Lower lobe of right lung (tissue), 2 donors: Measurements from ENCODE around the gene RPS4Y1. TPM values are rescaled to one million over a fixed set of nuclear protein-coding genes. Genes with fewer than 3 reads are reported as not detected.

Experiments used
- ATAC-seq, 2 donors: fragments of 200-7000 bp; cut with Tn5 transposase; one replicate each; pipeline ENCODE4 v1.9.1; 2020 to 2022; ENCODE audit warnings: mild to moderate bottlenecking in 2 of 2, moderate library complexity in 2 of 2
- DNase-seq: peaks from one replicate; pipeline ENCODE4 v3.0.0-alpha.2; 2020
- H3K27ac ChIP-seq: fragments of 200-600 bp; one replicate; pipeline ENCODE4 v1.8.0; 2022
- H3K27me3 ChIP-seq: fragments of 200-600 bp; one replicate; pipeline ENCODE4 v1.8.0; 2022; ENCODE audit warnings: low read depth
- H3K36me3 ChIP-seq: fragments of 200-600 bp; one replicate; pipeline ENCODE4 v1.8.0; 2022; ENCODE audit warnings: mild to moderate bottlenecking
- H3K4me1 ChIP-seq: fragments of 200-600 bp; one replicate; pipeline ENCODE4 v1.8.0; 2022
- H3K4me3 ChIP-seq: fragments of 200-600 bp; one replicate; pipeline ENCODE4 v1.8.0; 2022; ENCODE audit warnings: mild to moderate bottlenecking
- H3K9me3 ChIP-seq: fragments of 200-600 bp; one replicate; pipeline ENCODE4 v1.8.0; 2022
- intact Hi-C: fragments of 100-400 bp; cut with DNase I; formaldehyde crosslinking; loops from one replicate; pipeline ENCODE4 v1.11.0; 2022
- total RNA-seq: library from RNA; stranded (reverse); fragmentation: NEBNext Ultra II Directional; extraction: Animal tissue kit (Norgen Biotek cat#: 25700); gene quantifications from one replicate; pipeline ENCODE4 v1.2.1, GENCODE V29; 2021
- TF ChIP-seq, protein P1 (sequence below): fragments of 200-600 bp; IDR thresholded peaks from one replicate; pipeline ENCODE4 v1.8.0; 2022; ENCODE audit warnings: antibody characterized with exemption, mild to moderate bottlenecking
- donor health status: DM: no; HTN: yes; CAD: no; lungs with severe emphysema.

RPS4Y1 gene
- total RNA-seq, 1 donor from 2014 or later, result 211 TPM

DNA sequence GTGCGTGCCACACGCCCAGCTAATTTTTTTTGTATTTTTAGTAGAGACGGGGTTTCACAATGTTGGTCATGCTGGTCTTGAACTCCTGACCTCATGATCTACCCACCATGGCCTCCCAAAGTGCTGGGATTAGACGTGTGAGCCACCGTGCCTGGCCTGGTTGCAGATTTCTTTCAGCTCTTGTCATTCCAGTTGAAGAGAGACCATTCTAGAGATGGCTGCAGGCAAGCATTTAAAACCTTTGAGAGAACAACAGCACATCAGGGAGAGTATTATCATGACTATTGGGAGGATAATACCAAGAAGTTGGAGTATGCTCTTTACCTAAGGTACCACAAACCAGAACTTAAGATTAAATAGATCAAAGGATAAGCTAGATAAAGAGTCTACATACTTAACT is 12.9 kb upstream of the RPS4Y1 start:
- H3K4me3 ChIP-seq, result no peak overlapping the region
- no peak overlapping the region for H3K27ac ChIP-seq
- H3K36me3 ChIP-seq, result no peaks in the 10 kb centered on the region
- TF ChIP-seq, protein P1, sequence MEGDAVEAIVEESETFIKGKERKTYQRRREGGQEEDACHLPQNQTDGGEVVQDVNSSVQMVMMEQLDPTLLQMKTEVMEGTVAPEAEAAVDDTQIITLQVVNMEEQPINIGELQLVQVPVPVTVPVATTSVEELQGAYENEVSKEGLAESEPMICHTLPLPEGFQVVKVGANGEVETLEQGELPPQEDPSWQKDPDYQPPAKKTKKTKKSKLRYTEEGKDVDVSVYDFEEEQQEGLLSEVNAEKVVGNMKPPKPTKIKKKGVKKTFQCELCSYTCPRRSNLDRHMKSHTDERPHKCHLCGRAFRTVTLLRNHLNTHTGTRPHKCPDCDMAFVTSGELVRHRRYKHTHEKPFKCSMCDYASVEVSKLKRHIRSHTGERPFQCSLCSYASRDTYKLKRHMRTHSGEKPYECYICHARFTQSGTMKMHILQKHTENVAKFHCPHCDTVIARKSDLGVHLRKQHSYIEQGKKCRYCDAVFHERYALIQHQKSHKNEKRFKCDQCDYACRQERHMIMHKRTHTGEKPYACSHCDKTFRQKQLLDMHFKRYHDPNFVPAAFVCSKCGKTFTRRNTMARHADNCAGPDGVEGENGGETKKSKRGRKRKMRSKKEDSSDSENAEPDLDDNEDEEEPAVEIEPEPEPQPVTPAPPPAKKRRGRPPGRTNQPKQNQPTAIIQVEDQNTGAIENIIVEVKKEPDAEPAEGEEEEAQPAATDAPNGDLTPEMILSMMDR, result no peak
- no peaks in the 10 kb centered on the region for H3K4me1 ChIP-seq
- no peak for DNase-seq
- H3K9me3 ChIP-seq, result no peaks in the 10 kb centered on the region
- intact Hi-C loops, result no loop called here
- ATAC-seq, result no peak
- H3K27me3 ChIP-seq, result no peaks in the 10 kb centered on the region

DNA sequence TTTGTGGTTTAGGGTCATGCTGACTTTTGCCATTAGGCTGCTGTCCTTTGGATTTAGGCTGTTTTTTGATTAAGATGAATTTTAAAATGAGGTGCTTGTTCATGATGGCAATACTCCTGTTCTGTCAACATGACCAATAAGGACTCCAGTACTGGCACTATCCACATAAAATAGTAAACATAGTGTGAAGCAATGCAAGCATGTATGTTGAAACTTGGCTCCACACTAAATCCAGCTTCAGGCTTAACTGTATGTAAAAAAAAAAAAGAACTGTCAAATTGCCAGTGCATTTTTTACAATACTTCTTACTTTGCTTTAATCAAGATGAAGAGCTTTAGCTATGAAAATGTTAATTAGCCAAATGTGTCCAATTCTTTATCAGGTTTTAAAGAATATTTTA is 6.2 kb upstream of the RPS4Y1 start:
- no peaks in the 10 kb centered on the region for H3K27me3 ChIP-seq
- intact Hi-C loops, result no loop called here
- no peak overlapping the region for H3K27ac ChIP-seq
- no peak overlapping the region for H3K4me3 ChIP-seq
- no peak for ATAC-seq
- TF ChIP-seq, protein P1, result no peak
- no peaks in the 10 kb centered on the region for H3K9me3 ChIP-seq
- H3K36me3 ChIP-seq, result no peaks in the 10 kb centered on the region
- DNase-seq, result no peak
- no peaks in the 10 kb centered on the region for H3K4me1 ChIP-seq

DNA sequence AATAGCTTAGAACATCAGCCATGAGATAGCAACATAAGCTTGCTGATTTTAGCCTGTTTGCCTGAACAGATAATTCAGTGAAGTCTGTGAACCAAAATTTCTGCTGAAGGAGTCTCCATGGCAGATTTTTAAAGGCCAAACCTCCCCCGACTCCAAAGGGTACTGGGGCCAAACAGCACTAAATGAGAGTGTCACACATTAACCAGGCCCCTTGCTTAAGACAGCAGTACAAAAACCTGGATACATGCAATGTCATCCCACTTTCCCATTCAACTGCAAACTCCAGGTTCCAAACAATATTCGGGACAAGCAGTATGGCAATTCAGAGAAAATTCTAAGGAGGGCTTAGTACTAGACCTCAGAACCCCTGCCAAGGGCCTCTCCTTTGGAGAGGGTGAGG is 4.3 kb upstream of the RPS4Y1 start:
- ATAC-seq (no peak), DNase-seq (no peak)
- no peaks in the 10 kb centered on the region for H3K9me3 ChIP-seq
- H3K4me1 ChIP-seq, result no peaks in the 10 kb centered on the region
- no peak overlapping the region for H3K27ac ChIP-seq
- H3K4me3 ChIP-seq, result no peak overlapping the region
- no peaks in the 10 kb centered on the region for H3K36me3 ChIP-seq
- no peaks in the 10 kb centered on the region for H3K27me3 ChIP-seq
- intact Hi-C loops, result no loop called here
- TF ChIP-seq, protein P1, result no peak

DNA sequence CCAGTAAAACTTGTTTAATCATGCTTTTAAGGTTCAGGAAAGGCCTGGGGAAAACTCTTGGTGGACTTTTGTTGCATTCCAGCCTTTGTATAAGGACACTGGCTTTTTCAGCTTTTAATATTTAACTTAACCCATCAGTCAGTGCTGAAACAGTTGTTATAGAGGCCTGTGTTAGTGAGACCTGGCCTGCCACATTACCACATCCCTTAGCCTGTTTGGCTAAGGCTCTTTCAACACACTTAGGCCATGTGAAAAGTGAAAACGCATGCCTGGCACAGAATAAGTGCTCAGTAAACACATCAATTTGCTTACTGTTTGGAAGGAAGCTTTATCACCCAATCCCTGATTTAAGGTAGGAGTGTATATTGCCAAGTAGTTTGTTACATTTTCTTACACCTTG is 3.5 kb upstream of the RPS4Y1 start:
- no peaks in the 10 kb centered on the region for H3K9me3 ChIP-seq
- no peak overlapping the region for H3K27ac ChIP-seq
- no peaks in the 10 kb centered on the region for H3K4me1 ChIP-seq
- intact Hi-C loops, result no loop called here
- TF ChIP-seq, protein P1, result no peak
- no peaks in the 10 kb centered on the region for H3K27me3 ChIP-seq
- no peaks in the 10 kb centered on the region for H3K36me3 ChIP-seq
- ATAC-seq, result no peak
- H3K4me3 ChIP-seq, result no peak overlapping the region
- DNase-seq, result no peak

DNA sequence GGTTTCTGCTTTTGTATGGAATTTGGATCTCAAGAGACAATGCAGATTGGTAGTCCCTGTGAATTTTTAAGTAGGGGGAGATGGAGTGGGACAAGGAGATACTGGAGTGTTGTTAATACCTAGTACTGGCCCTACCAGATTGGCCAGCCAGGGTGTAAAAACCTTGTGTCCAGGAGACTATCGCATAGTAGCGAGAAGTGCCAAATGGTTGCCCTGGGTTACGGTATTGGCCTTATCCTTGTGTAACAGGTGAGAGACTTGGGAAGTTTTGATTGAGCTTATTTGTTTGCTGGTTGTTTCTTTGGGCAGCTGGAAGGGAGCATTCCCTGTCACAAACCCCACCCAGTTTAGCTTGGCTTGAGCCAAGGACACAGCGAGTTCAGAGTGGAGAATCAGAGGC is 5.4 kb downstream of the RPS4Y1 start:
- H3K36me3 ChIP-seq, result peaks cover 69% of the 10 kb centered on the region
- no peaks in the 10 kb centered on the region for H3K9me3 ChIP-seq
- no peaks in the 10 kb centered on the region for H3K4me1 ChIP-seq
- no peak for DNase-seq
- no peak overlapping the region for H3K4me3 ChIP-seq
- no peak overlapping the region for H3K27ac ChIP-seq
- TF ChIP-seq, protein P1, result no peak
- no peak for ATAC-seq
- intact Hi-C loops, result no loop called here
- no peaks in the 10 kb centered on the region for H3K27me3 ChIP-seq

DNA sequence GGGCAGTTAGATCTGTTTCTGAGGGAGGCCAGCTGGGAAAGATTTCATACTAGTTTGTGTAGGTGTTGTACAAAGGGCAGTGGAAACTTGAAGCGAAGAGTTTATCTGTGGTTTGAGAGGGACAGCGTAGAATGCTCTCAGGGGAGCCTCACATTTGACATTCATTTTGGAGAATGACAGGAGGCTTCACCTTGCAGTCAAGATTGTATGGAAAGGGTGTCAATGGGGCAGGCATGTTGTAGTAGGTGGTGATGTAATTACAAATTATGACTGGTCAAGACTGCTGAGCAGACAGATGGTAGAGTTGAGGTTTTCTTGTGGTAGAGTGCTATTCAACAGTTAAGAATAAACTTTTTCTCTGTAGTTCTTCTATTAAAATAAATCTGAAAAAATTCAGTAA is 7.0 kb downstream of the RPS4Y1 start:
- no peak overlapping the region for H3K4me3 ChIP-seq
- intact Hi-C loops, result no loop called here
- TF ChIP-seq, protein P1, result no peak
- no peak overlapping the region for H3K27ac ChIP-seq
- ATAC-seq (no peak), DNase-seq (no peak)
- H3K9me3 ChIP-seq, result no peaks in the 10 kb centered on the region
- no peaks in the 10 kb centered on the region for H3K4me1 ChIP-seq
- H3K36me3 ChIP-seq, result peaks cover 75% of the 10 kb centered on the region
- H3K27me3 ChIP-seq, result no peaks in the 10 kb centered on the region
